B cell (primary cell): ENCODE data around the gene CCDC30.

ENCODE experiments used
- CTCF ChIP-seq: fragments of 200-600 bp; IDR thresholded peaks from one replicate; pipeline ENCODE4 v1.8.0; 2022; ENCODE audit warnings: antibody characterized with exemption, mild to moderate bottlenecking
- EZH2 ChIP-seq: IDR thresholded peaks from 2 replicates; pipeline ENCODE4 v1.6.1; 2012; ENCODE audit warnings: borderline replicate concordance, low read depth, mild to moderate bottlenecking, moderate library complexity, low read length; ENCODE audit not compliant: insufficient read depth, poor library complexity, severe bottlenecking

- TF ChIP-seq CTCF: no peak
- no peak for TF ChIP-seq EZH2
Observed at GRCh38 chr1:42518908-42519307, 55.8 kb downstream of the CCDC30 start.
